ENCODE data around the gene GCNT3.

DNA sequence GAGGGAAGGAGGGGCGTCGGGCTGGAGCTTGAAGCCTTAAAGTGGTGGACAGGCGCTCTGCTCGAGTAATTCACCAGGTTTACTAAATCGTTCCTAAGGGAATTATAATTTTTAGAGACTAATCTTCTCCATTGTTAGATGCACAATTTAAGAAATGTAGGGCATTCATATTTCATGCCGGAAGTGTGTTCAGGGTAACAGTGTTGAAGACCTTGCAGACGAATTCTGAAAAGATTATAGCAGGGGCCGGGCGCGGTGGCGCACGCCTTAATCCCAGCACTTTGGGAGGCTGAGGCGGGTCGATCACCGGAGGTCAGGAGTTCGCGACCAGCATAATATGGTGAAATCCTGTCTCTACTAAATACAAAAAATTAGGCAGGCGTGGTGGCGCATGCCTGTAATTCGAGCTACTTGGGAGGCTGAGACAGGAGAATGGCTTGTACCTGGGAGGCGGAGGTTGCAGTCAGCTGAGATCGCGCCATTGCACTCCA is 46.1 kb downstream of the GCNT3 start:
- no peak for TF ChIP-seq EZH2 (IDR thresholded peaks at IDR 0.05; ENCODE audit: low read depth)
- TF ChIP-seq, protein P1, sequence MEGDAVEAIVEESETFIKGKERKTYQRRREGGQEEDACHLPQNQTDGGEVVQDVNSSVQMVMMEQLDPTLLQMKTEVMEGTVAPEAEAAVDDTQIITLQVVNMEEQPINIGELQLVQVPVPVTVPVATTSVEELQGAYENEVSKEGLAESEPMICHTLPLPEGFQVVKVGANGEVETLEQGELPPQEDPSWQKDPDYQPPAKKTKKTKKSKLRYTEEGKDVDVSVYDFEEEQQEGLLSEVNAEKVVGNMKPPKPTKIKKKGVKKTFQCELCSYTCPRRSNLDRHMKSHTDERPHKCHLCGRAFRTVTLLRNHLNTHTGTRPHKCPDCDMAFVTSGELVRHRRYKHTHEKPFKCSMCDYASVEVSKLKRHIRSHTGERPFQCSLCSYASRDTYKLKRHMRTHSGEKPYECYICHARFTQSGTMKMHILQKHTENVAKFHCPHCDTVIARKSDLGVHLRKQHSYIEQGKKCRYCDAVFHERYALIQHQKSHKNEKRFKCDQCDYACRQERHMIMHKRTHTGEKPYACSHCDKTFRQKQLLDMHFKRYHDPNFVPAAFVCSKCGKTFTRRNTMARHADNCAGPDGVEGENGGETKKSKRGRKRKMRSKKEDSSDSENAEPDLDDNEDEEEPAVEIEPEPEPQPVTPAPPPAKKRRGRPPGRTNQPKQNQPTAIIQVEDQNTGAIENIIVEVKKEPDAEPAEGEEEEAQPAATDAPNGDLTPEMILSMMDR (conservative IDR thresholded peaks at IDR 0.05): no peak
